ENCODE results near the gene ELL.
A peak's percentile ranks its signal among the peaks of the same experiment; 100 is the strongest.

The ELL gene

DNA sequence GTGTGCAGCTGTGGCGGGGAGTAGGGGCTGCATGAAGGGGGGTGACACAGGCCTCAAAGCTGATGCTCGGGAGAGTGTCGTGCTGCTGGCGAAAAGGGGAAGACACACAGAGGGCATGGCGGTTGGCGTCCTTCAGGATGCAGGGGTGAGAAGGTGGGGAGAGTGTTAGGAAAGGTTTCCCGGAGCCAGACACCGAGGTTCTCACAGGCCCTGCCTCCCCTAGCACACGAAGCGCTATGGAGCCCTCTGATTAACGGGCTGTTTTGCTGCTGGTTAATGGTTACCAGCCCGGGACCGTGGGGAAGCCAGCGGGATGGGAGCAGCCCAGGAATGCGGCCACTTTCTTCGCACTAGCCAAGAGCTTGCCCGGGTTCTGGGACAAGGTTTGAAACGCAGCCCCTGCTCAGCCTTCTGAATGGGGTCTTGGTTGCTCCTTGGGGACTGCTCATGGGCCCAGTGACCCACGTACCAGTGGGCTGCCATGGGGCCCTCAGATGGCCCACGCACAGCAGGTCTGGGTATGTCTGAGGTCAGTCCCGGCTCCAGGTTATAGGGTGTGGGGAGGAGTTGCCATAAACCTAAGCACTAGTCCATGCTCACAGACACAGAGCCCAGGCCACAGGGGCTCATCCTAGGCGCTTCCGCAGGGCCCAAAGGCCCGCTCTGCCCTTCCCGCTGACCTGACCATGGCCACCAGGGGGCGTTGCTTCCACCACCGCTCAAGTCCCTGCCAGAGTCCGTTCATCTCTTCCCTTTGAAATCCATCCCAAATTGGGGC, 52.6 kb downstream of the ELL start:
- DNase-seq = peak in 6 of 14 donors; percentile 17 to 65 (median 40)

DNA sequence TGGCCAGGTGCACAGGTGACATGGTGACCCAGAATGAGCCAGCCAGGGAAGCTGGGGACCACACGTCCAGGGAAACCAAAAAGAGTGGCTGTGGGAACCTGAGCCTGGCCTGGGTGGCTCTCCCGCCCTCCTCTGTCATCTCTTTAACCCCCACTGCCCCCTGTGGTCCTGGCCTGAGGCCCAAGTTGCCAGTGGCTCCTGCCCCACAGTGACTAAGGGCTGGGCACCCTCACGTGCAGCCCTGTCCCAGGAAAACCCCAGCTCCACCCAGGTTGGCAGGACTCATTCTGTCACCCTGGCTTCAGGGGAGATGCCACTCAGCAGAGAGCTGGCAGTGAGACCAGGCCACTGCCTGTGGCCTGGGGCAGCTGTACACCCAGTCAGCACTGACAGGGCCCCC, 53.4 kb downstream of the ELL start:
- no peak for DNase-seq

DNA sequence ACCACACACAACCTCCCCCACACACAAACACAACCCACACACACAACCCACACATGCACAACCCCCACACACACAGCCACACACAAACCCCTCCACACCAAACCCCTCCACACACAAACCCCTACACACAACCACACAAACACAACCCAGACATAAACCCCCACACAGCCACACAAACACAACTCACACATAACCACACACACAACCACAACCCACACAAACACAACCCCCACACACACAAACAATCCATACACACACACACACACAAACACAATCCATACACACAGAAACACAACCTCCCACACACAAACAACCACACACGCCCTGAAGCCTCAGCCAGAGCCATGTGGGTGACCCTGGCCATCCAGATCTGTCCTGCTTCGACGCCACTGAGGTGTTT, 53.9 kb downstream of the ELL start:
- DNase-seq = no peak

DNA sequence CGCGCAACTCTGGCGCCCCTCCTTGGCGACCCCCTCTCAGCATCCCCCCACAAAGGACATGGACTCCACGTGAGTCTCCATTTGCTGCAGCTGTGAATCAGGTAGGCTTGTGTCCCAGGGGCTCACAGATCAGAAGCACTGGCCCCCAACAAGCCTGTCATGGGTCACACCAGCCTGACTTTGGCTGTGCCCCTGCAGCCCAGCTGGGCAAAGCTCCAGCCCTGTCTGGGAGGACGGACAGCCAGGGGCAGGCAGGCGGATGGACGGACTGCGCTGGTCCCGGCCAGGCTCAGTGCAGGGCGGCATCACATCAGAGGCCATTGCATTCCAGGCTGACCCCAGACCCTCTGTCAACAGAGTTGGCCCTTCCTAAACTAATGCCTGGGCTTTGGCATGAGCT, 55.5 kb downstream of the ELL start:
- no peak for DNase-seq

DNA sequence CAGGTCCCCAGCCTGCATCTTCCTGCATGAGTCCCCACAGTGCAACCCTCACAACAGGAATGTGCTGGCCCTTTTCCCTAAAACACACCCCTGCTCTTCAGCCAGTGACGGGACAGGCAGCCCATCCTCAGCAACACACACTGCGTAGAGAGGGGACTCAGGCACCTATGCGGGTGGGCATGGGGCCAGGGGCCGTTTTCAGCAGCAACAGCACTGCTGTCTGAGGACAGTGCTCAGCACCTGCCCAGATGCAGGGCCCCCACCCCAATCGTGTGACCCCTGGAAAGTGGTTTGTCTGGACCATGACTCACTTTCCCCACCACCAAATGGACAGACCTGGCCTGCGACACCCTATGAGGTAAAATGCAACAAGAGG, 55.9 kb downstream of the ELL start:
- no peak for DNase-seq

DNA sequence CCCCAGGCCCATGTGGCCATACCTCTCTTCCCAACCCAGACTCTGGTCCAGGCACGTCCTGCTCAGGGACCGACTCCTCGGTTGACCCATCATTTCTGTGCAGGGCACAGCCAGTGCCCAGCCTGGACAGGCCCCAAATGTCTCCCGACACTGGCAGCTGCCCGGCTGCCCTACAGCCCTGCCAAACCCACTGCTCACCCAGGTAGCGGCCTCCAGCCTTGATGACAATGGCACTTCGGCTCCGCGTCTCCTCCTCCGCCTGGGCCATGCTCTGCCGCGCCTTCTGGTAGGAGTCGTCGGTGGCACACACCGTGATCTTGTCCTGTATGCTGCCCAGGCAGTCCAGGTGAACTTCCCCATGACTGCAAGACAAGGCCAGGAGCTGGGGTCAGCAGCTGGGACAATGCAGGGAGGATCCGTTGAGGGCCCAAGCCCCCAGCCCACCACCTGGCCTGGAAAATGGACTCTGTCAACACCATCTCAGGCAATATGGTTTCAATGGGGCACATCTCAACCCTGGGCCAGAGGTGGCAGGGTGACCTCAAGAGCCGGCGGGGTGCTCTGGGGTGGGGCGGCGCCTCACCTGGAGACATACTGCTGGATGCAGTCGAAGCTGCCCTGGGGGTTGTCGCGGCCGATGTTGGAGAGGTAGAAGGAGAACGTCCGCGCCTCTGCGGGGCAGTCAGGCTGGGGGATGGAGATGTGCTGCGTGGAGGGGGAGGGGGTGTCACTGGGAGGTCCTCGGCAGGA, 56.5 kb downstream of the ELL start:
- peak in 2 of 14 donors; percentile 34 to 42 for DNase-seq

DNA sequence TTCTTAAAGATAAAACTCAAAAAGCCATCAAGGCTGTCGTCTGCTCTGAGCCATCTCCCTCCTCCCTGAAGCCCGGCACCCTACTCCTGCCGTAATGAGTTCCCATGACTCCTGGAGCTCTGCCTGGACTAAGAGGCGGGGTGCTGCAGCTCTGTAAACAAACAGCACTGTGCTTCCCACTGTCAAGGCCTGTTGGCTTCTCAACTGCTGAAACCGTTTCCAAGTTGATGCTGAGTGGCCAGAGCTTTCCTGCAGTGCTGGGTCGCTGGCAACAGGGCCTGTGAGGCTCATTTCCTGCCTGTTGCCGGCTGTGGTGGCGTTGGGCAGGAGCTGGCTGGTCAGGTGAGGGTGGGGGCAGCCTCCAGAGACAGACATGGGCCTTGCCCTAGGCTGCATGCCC, 57.2 kb downstream of the ELL start:
- peak in 12 of 14 donors; percentile 43 to 92 (median 76) for DNase-seq

DNA sequence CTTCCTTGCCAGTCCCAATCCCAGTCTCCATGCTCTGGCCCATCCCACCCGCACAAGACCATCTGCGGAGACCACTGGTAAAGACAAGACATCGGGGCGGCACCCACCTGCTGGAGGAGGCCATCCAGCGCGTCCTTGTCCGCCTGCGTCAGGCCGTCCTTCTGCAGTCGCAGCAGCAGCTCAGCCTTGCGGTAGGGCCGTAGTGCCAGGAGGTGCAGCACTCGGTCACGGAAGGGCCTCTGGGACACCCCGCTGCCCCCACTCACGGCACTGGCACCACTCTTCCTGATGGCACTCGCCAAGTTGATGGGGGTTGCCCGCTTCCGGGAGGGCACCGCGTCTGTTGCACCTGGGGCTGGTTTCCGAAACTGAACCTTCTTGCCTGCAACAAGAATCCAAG, 60.4 kb downstream of the ELL start:
- no peak for DNase-seq

DNA sequence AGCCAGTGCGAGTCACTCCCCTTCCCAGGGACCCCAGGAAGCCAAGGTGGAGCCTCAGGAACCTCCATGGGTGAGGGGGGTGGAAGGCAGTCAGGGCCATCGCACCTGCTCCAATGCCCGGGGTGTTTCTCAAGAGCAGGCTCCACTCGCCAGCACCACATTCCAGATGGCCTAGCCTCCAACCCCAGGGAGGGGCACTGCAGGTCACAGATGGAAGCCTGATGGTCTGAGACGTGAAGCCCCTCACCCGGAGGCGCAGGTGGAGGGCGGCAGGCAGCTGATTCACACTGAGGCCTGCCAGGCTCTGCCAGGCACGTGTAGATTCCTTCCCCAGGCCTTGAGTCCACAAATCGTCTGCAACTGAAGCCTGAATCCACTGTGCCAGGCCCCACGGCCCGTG, 61.0 kb downstream of the ELL start:
- no peak for DNase-seq

DNA sequence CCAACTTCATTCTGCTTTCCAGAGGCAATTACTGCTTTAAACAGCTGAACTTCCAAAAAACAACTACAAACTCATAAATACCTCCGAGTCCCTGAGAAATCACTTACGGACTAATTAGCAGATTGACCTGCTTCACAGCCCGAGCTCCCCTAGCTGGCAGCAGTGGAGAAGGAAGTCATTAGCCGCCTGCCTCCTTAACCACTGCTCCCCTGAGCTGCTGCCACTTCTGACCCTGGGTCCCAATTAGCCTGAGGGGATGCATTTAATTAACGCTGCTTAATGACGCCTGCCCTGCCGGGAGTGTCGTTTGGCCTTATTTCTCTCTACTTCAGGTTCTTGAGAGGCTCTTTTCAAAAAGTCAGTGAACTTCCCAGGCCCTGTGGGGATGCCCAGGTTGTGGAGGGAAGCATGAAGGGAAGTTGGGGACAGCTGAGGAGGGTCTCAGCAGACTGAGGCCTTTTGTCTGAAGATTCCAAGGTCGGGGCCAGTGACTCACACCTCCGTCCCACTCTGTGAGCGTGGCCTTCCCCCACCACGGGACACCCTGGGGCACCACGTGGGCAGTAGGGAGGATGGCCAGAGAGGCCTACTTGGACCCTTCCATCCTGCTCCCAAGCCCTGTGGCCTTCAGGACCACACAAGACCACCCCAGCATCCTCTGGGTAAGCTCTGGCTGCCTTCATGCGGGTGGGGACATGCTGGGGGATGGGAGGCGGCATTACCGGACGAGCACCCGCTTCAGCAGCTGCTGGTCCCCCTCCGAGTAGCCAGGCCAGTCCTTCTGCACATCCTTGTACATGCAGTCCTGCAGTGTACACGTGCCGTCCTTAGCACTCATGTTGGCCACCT, 64.2 kb downstream of the ELL start:
- no peak for DNase-seq

DNA sequence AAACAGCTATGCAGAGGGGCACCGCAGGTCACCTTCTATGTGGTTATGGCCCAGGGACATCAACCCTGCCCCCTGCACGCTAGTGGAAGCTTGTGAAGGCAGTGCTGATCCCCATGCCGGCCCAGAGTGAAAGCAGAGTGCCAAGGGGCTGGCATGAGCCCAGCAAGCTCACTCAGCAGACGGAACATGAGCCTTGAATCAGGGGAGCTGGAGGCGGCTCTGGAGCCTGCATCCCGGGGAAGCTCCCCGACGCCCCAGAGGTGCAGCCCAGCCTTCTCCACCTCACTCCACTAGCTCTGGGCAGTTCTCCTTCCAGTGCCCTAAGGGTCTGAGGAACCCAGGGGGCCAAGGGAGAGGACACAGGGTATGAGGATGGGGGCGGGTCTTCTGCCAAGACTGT, 64.9 kb downstream of the ELL start:
- peak in 7 of 14 donors; percentile 22 to 74 (median 38) for DNase-seq

DNA sequence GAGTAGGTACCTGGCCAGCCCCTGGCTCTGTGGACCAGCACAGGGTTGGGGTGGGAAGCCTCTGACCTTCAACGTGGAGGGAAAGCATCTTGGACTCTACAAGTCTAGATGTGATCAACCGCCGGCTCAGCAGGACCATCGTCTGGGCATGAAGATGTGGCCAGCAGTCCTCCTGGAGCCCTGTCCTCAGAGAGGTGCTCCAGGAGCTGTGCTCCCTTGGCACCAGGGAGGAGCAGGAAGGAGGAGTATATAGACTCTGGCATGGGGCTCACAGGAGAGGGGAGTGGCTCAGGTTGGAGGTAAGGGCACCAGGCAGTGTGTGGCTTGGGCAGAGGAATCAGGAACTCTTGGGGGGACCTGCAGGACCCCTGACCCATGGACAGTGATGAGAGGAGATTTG, 65.6 kb downstream of the ELL start:
- DNase-seq = no peak

DNA sequence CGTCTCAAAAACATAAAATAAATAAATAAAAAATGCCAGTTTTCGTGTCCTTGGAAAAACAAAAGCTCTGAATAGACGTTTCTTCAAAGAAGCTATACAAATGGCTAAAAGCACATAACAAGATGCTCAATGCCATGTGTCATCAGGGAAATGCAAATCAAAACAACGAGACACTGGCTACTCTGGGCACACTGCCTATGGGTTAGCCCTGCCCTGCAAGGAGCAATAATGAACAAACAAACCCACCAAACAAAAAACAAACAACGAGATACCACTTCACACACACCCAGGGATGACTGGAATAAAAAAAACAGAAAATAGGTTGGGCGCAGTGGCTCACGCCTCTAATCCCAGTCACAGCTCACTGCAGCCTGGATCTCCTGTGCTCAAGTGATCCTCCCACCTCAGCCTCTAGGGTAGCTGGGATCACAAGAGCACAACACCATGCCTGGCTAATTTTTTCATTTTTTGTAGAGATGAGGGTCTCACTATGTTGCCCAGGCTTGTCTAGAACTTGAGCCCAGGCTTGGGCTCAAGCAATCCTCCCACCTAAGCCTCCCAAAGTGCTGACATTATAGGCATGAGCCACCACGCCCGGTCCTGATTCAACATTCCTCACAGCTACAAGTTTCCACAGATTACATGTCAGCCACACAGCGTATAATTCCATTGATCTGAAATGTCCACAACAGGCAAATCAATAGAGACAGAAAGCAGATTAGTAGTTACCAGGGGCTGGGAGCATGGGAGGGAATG, 68.4 kb downstream of the ELL start:
- peak in 1 of 14 donors; percentile 19 for DNase-seq

DNA sequence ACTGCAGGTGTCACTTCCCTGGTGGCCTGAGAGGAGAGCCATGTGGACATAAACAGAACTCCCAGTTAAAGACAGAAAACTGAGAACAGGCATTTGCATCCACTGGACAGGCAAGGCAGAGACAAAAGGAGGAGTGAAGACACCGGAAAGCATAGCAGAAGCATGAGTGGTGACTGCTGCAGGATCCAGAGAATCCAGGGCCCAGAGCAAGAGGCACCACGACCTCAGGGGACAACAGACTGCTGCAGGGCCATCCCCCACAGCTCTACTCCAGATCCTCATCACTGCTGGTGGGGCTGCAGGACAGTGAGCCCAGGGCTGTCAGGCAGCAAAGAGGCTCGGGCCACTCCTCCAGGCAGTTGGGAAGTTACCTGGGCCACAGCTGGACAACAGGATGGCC, 69.5 kb downstream of the ELL start:
- DNase-seq = no peak

DNA sequence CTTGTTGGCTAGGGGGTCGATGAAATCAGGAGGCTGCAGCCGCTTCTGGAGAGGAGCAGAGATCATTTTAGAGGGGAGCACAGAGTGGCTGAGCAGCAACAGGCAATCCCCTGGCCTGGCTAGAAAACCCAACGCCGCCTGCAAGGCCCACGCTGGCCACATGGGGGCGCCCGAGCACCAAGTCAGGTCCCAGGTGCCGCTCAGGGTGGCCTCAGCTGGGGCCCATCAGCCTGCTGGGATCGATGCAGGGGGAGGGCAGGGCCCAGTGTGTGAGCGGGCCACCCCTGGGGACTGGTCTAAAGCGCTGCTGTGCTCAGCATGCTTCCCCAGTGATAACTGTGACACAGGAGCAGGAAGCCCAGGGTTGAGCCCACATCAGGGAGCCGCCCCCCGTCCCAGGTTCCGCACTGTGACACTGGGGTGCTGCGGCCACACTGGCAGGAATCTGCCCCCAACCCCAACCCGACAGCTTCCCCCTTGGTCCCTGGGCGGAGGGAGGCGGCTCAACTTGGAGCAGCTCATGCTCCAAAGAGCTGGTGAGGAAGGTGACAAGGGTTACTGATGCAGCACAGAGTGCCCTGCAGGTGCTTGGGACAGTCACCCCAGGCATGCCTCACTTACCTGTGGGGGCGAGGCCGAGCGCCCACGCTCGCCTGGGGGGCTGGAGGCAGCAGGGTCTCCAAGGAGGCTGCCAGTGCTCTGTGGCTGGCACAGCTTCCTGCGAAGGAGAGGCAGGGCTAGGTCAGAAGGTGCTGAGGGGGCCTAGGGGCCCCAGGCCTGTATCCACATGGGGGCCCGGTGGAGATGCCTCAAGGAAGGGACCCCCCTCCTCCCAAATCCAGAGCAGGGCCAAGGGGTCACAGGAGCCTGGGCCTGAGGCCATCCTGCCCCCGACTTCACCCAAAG, 70.7 kb downstream of the ELL start:
- peak in 12 of 14 donors; percentile 41 to 87 (median 68) for DNase-seq

DNA sequence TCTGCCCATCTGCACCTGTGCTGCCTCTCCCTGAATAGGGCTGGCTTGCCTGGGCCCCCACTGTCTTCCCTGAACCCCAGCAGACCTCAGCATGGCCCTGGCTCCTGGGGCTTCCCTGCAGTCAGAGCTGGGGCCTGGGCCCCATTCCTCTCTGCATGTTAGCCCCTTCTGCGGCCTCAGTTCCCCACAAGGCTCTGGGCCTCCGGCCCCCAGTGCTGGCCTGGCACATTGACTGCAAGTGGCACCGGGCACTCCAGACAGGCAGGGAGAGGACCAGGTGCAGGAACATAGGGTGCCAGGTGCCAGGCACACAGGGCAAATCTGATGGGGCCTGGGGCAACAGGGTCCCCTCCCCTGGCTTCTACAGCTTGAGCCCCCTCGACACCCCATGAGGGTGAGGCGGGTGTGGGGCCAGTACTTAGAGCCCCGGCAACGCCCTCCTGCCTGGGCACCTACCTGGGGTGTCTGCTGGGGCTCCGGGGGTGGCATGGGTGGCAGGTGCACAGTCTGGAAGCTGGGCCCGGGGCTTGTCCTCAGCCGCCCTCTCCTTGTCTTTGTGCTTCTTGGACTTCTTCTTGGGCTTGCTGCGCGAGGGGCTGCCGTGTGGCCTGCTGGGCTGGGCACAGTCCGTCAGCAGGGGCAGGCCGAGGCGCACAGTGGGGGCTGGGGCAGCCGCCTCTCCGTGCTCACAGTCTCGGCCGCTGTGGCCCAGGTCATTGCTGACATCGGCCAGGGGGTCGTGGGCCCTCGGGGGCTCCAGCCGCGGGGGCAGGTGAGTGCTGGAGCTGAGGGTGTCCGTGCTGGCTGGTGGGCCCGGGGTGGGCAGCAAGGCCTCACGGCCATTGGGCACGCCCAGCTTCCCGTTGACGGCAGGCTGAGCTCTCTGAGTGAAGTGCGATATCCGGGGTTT, 71.6 kb downstream of the ELL start:
- no peak for DNase-seq

DNA sequence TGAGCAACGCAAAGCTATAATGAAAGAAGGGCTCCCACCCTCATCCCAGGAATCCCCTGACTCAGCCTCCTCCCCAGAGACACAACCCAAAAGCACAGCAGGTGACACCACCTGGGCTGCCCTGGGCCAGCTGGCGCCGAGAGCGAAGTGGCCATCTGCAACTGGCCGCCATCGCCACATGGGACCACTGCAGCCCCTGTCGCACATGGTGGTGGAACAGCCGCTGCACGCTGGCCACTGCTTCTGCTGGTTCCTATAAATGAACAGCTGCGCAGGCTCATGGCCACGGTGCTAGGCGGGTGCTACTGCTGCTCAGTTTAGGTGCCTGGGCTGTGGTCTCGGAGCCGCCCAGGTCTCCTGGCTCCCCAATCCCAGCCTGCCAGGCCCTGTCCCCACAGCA, 72.3 kb downstream of the ELL start:
- no peak for DNase-seq

DNA sequence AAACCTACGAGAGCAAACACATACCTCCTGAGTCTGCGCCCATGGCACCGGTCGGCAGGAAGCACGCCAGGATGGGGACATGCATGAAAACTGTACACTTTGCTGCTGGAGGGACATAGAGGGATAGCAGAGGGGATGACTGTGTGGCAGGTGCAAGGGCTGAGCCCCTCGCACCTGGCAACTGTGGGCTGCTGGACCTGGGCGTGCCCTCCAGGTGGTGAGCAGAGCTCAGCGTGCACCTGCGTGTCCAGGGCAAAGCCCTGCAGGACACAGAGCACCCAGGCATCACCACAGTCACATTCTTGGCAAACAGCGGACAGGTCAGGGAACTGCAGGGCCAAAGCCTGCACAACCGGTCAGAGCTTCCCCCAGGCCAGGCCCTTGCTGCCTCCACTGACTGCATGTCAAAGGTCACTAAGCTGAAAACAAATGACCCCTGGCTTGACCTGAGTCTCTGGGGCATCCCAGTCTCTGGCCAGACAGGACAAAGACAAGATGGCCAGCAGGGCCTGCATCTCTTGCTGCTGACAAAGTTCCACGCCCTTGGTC, 75.0 kb downstream of the ELL start:
- DNase-seq = no peak

DNA sequence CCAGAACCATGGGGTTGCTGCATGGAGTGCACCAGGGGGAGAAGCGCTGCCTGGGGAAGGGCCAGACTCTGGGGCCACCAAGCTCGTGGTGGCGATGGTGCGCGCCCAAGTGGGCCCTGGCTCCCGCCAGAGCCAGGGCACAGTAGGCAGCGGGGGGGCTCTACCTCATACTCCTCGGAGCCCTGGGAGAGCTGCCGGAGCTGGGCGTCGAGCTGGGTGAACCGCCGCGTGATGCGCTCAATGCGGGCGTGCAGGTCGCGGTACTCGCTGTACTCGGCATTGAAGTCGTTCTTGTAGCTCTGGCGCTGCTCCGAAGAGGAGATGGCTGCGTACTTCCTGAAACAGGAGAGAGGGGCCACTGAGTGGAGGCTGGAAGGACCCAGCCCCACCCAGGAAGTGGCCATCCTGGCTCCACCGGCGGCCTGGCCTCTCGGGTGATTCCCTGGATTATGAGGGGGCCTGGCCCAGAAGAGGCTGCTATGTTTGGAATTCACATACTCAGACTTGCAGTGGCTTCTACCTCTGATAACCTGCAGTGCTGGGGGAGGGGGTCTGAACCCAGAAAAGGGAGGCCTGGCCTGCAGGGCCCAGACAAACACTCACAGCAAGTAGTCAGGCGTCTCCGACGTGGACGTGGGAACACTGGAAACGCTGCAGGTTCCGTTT, 75.6 kb downstream of the ELL start:
- no peak for DNase-seq
